ENCODE results near the gene RBM26. TPM values are rescaled to one million over a fixed set of nuclear protein-coding genes. Genes with fewer than 3 reads are reported as not detected.

RBM26 gene
- total and polyA plus RNA-seq, 2 of the 4 experiments (the other 2 are of a cell fraction): 17.6 to 18.1 TPM

DNA sequence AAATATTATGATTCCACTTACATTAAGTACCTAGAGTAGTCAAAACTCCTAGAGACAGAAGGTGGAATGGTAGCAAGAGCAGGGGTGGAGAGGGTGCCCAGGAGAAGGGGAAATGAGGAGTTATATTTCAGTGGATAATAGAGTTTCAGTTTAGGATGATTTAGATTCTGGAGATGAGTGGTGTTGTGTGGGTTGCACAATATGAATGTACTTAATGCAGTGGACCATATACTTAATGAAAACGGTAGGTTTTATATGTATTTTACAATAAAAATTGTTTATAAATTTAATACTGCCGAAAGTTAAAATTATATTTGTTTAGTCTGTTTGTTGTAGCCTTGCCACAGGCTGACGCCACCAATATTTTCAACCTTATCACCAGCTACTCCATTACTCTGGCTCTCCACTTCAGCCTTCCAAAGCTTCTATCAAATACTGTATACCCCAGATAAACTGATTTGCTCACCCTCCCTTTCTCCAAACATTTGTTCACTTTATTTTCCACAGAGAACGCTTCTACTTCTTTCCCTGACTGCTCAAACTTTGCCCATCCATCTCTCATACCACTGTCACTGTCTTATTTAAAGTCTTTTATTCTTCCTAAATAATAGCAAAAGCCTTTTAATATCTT is 1.4 kb upstream of the RBM26 start:
- in situ Hi-C loops (cut with MboI; ENCODE audit: low sequenced_read_pairs): loop anchor here (25.0 kb wide), 1 partner anchor 930 kb away; the partner anchor contains the start of gene SPRY2
- Histone ChIP-seq H3K9me1 (ENCODE audit: insufficient read depth, low read length) (no peaks in the 10 kb centered on the region), H4K91ac (ENCODE audit: insufficient read depth, low read depth, low read length) (no peak overlapping the region), H2BK15ac (ENCODE audit: low read depth, low read length) (no peak overlapping the region), H3K18ac (ENCODE audit: low read depth, low read length) (no peak overlapping the region), H2BK120ac (ENCODE audit: low read depth, low read length) (no peak overlapping the region), H3K4ac (ENCODE audit: low read depth, low read length) (no peak overlapping the region), H3K27ac (ENCODE audit: insufficient read depth, low read length) (no peak overlapping the region), H3K9me3 (ENCODE audit: control insufficient read depth, insufficient read depth, low read length) (no peaks in the 10 kb centered on the region), H3K36me3 (ENCODE audit: control insufficient read depth, insufficient read depth, low read length) (no peaks in the 10 kb centered on the region), H3K4me3 (ENCODE audit: insufficient read depth, low read depth, low read length) (no peak overlapping the region), H4K8ac (ENCODE audit: low read depth in 2 of 2, low read length in 2 of 2) (peak overlapping the region in 1 of 2 experiments; percentile 14; a peak in 1 of 4 replicates), H2AK5ac (ENCODE audit: low read depth, low read length) (no peak overlapping the region; the same call in 1 of the 2 replicates), H3K27me3 (ENCODE audit: control insufficient read depth, insufficient read depth, low read length) (no peaks in the 10 kb centered on the region), H3K56ac (ENCODE audit: extremely low read depth, insufficient read depth, low read length) (no peak overlapping the region), H3K9ac (ENCODE audit: low read depth, low read length) (no peak overlapping the region), H3K23ac (ENCODE audit: low read depth, low read length) (no peak overlapping the region), H2AFZ (replicated peaks; ENCODE audit: low read length, poor library complexity) (no peak overlapping the region), H3K14ac (replicated peaks; ENCODE audit: low read depth, low read length) (no peak overlapping the region), H3K4me2 (ENCODE audit: low read depth, low read length) (no peak overlapping the region), H3K79me1 (ENCODE audit: low read depth in 1 of 2, low read length in 2 of 2) (peaks cover 10 to 35% of the 10 kb centered on the region in 2 experiments), H3K4me1 (ENCODE audit: control insufficient read depth, insufficient read depth, low read length) (peaks cover 3% of the 10 kb centered on the region; the same call in 1 of the 2 replicates), H2BK5ac (ENCODE audit: low read depth, low read length, poor library complexity, severe bottlenecking) (no peak overlapping the region), H2BK20ac (ENCODE audit: low read depth, low read length) (no peak overlapping the region), H4K5ac (ENCODE audit: low read depth, low read length) (no peak overlapping the region), H4K20me1 (ENCODE audit: insufficient read depth, low read length) (peaks cover 23% of the 10 kb centered on the region), H2AK9ac (replicated peaks; ENCODE audit: low read depth, low read length, poor library complexity) (no peak overlapping the region)
- POLR2A ChIA-PET (ENCODE audit: unreplicated experiment): no interaction called here
- dilution Hi-C loops (cut with HindIII; ENCODE audit: low sequenced_read_pairs, unreplicated experiment): no loop called here
- BruUV-seq (replicated peaks): no TSS peak
- no peak for ATAC-seq (ENCODE audit: low read depth)
- TF ChIP-seq CHD1 (IDR thresholded peaks at IDR 0.05; ENCODE audit: low read depth, low read length): no peak
- TF ChIP-seq, protein P1, sequence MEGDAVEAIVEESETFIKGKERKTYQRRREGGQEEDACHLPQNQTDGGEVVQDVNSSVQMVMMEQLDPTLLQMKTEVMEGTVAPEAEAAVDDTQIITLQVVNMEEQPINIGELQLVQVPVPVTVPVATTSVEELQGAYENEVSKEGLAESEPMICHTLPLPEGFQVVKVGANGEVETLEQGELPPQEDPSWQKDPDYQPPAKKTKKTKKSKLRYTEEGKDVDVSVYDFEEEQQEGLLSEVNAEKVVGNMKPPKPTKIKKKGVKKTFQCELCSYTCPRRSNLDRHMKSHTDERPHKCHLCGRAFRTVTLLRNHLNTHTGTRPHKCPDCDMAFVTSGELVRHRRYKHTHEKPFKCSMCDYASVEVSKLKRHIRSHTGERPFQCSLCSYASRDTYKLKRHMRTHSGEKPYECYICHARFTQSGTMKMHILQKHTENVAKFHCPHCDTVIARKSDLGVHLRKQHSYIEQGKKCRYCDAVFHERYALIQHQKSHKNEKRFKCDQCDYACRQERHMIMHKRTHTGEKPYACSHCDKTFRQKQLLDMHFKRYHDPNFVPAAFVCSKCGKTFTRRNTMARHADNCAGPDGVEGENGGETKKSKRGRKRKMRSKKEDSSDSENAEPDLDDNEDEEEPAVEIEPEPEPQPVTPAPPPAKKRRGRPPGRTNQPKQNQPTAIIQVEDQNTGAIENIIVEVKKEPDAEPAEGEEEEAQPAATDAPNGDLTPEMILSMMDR (conservative IDR thresholded peaks at IDR 0.05; ENCODE audit: low read depth, low read length): no peak
- TF ChIP-seq RAD21 (IDR thresholded peaks at IDR 0.05; ENCODE audit: low read length): no peak
- TF ChIP-seq BHLHE40 (IDR thresholded peaks at IDR 0.05; ENCODE audit: low read depth, low read length): no peak
- TF ChIP-seq MAZ (IDR thresholded peaks at IDR 0.05; ENCODE audit: borderline replicate concordance, low read depth, low read length): no peak
- no peak for TF ChIP-seq MAFK (IDR thresholded peaks at IDR 0.05; ENCODE audit: low read depth, low read length)
- TF ChIP-seq RFX5 (IDR thresholded peaks at IDR 0.05; ENCODE audit: low read depth, low read length): no peak
- intact Hi-C loops (cut with micrococcal nuclease): no loop called here
- WGBS, 2 experiments (ENCODE audit: extremely low coverage in 2 of 2, insufficient read length in 1 of 2): 93% methylated on average over 2 of the region's 4 CpGs; no CpG with 5 or more reads in 1 of the 2 experiments
- CTCF ChIA-PET: no interaction called here
- DNase-seq: no peak

Data from IMR-90 (cell line).